M059J (cell line): ENCODE data around the gene CRABP1. TPM values are rescaled to one million over a fixed set of nuclear protein-coding genes. Genes with fewer than 3 reads are reported as not detected.

Experiments used
- total RNA-seq: library from RNA; depleted of rRNA; stranded (reverse); fragments of >200 nt; shearing (Covaris generic); gene quantifications from 2 replicates; pipeline ENCODE4 v1.2.3, GENCODE V29; 2014; rRNA removed

CRABP1 gene
- total RNA-seq, 1 experiment from 2014 or later = not detected

Other genes starting within 250 kb of the CRABP1 start
- gene SH2D7, start 247.8 kb upstream of the CRABP1 start, total RNA-seq = not detected in 2 replicates
- 1.9 and 2.2 TPM in 2 replicates for gene CIB2, start 208.9 kb upstream of the CRABP1 start, total RNA-seq
- 52.6 and 116 TPM in 2 replicates for gene IDH3A, start 191.0 kb upstream of the CRABP1 start, total RNA-seq
- gene ACSBG1, start 105.8 kb upstream of the CRABP1 start, total RNA-seq = not detected in 2 replicates
- 2.3 TPM in 1 of 2 replicates, not detected in the other for gene DNAJA4, start 75.8 kb upstream of the CRABP1 start, total RNA-seq
- gene SKIC8, start 40.7 kb upstream of the CRABP1 start, total RNA-seq = 61.7 and 64.5 TPM in 2 replicates
- gene IREB2, start 97.9 kb downstream of the CRABP1 start, total RNA-seq = 10.3 and 16.4 TPM in 2 replicates
- 5.6 and 9.6 TPM in 2 replicates for gene HYKK, start 167.2 kb downstream of the CRABP1 start, total RNA-seq
- 510 and 575 TPM in 2 replicates for gene PSMA4, start 200.1 kb downstream of the CRABP1 start, total RNA-seq
- gene CHRNA5, start 225.2 kb downstream of the CRABP1 start, total RNA-seq = 5.0 and 14.7 TPM in 2 replicates